Measurements from ENCODE around the gene SKP1. TPM values are rescaled to one million over a fixed set of nuclear protein-coding genes. Genes with fewer than 3 reads are reported as not detected.
A peak's percentile ranks its signal among the peaks of the same experiment; 100 is the strongest.
"Not testable (repeated sequence)": the region's sequence is repeated elsewhere in the genome, so short reads cannot be mapped to it uniquely, and the experiment has no call there.

Gene SKP1
- total RNA-seq, result 100 to 1,000 TPM; 235 to 242 TPM

- DNase-seq, result peak; percentile 86
- Mint-ChIP-seq H3K36me3 (ENCODE audit: low read depth) (peaks cover 19% of the 10 kb centered on the region), H3K9me3 (no peaks in the 10 kb centered on the region), H3K4me3 (peak within 1 kb of the TSS; percentile 82), H3K27me3 (no peaks in the 10 kb centered on the region), H3K27ac (peak within 1 kb of the TSS; percentile 94), H3K4me1 (ENCODE audit: low read depth) (peaks cover 26% of the 10 kb centered on the region)
- intact Hi-C loops (cut with micrococcal nuclease), result no loop called here
- TF ChIP-seq, protein P1, sequence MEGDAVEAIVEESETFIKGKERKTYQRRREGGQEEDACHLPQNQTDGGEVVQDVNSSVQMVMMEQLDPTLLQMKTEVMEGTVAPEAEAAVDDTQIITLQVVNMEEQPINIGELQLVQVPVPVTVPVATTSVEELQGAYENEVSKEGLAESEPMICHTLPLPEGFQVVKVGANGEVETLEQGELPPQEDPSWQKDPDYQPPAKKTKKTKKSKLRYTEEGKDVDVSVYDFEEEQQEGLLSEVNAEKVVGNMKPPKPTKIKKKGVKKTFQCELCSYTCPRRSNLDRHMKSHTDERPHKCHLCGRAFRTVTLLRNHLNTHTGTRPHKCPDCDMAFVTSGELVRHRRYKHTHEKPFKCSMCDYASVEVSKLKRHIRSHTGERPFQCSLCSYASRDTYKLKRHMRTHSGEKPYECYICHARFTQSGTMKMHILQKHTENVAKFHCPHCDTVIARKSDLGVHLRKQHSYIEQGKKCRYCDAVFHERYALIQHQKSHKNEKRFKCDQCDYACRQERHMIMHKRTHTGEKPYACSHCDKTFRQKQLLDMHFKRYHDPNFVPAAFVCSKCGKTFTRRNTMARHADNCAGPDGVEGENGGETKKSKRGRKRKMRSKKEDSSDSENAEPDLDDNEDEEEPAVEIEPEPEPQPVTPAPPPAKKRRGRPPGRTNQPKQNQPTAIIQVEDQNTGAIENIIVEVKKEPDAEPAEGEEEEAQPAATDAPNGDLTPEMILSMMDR (IDR thresholded peaks at IDR 0.05), result no peak
- ATAC-seq, result peak; percentile 87
- ChIA-PET CTCF (interaction anchor here (0.9 to 3.1 kb wide), 10 partner anchors 11 to 410 kb away, joined by 3 to 15 read pairs (median 4); no protein-coding TSS in a partner anchor), POLR2A (interaction anchor here (0.5 to 4.0 kb wide), 78 partner anchors 8 to 686 kb away, joined by 3 to 43 read pairs (median 4); partner anchors contain the start of genes C5orf15, PPP2CA, SAR1B and VDAC1)
Observed at GRCh38 chr5:134176511-134177368, at the start of gene SKP1. Gene SKP1, minus strand, starts transcription at chr5:134176950. Its CDS starts 2,928 bp downstream, at chr5:134174022.

- Mint-ChIP-seq H3K4me3 (peak within 1 kb of the TSS; percentile 98), H3K4me1 (ENCODE audit: low read depth) (peaks cover 33% of the 10 kb centered on the region), H3K27me3 (no peaks in the 10 kb centered on the region), H3K9me3 (no peaks in the 10 kb centered on the region), H3K36me3 (ENCODE audit: low read depth) (peaks cover 32% of the 10 kb centered on the region), H3K27ac (peak within 1 kb of the TSS; percentile 99)
- ChIA-PET CTCF (interaction anchor here (0.8 to 1.3 kb wide), 7 partner anchors 11 to 361 kb away, joined by 3 to 5 read pairs (median 3); no protein-coding TSS in a partner anchor), POLR2A (interaction anchor here (0.8 to 2.9 kb wide), 17 partner anchors 8 to 679 kb away, joined by 3 to 28 read pairs (median 4); partner anchors contain the start of genes PCBD2, SKP1 and UBE2B)
- peak; percentile 98 for DNase-seq
- TF ChIP-seq, protein P1 (IDR thresholded peaks at IDR 0.05), result no peak
- ATAC-seq, result peak; percentile 90
- intact Hi-C loops (cut with micrococcal nuclease), result no loop called here
Observed at GRCh38 chr5:134225780-134226440, 49.2 kb upstream of the SKP1 start, which contains the start of gene PPP2CA. Gene PPP2CA, minus strand, starts transcription at chr5:134226073. Its CDS starts 212 bp downstream, at chr5:134225861.

DNA sequence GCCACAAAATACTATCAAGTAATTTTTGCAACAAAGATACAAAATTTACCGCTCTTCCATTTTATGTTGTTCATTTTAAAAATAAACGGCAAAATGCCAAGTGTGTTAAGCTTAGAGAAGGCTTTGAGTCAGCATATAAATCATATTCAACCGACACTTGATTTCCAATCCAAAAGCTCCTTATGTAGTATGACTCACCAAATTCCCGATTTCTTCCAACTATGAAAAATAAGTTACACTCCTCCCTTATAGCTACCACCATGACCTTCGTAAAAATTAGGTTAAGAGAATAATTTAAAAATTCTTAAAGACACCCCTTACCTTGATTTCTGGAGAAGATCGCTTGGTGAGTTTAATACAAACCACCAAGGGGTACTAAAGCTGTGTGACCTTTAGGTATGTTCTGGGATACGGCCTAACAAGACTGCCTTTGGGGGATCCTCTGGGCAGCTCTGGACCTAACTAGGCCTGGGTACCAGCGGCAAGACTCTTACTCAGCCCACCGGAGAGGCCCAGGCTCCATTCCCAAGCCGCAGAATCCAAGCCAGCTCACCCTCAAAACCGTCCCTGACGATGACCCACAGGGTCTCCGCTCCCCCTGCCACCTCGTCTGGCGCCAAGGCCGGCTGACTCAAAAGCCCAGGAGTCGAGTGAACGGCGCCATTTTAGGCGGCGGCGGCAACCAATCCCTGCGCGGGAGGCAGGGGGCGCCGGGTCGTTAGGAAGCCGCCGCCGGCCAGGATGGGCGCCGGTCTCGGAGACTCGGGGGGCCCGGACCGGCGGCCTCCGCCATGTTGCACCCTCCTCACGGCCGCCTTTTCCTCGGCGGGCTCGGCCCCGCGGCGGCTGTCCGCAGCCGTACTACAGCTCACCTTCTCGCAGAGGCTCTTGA is 48.4 kb upstream of the SKP1 start:
- no peaks in the 10 kb centered on the region for H3K9me3 Mint-ChIP-seq
- ChIA-PET POLR2A (interaction anchor here (0.8 to 2.9 kb wide), 14 partner anchors 9 to 680 kb away, joined by 3 to 28 read pairs (median 4); partner anchors contain the start of genes PCBD2, SKP1 and UBE2B), CTCF (interaction anchor here (0.8 to 1.4 kb wide), 11 partner anchors 11 to 362 kb away, joined by 3 to 7 read pairs (median 4); no protein-coding TSS in a partner anchor)
- TF ChIP-seq, protein P1 (IDR thresholded peaks at IDR 0.05), result no peak
- ATAC-seq, result peak; percentile 38
- peak overlapping the region; percentile 98 for H3K4me3 Mint-ChIP-seq
- DNase-seq, result peak; percentile 80
- no peaks in the 10 kb centered on the region for H3K27me3 Mint-ChIP-seq
- peaks cover 38% of the 10 kb centered on the region for H3K36me3 Mint-ChIP-seq (ENCODE audit: low read depth)
- peaks cover 40% of the 10 kb centered on the region for H3K4me1 Mint-ChIP-seq (ENCODE audit: low read depth)
- peak overlapping the region; percentile 99 for H3K27ac Mint-ChIP-seq
- intact Hi-C loops (cut with micrococcal nuclease), result no loop called here

GRCh38 chr5:134223406-134224248 is 46.9 kb upstream of the SKP1 start:
- TF ChIP-seq, protein P1 (IDR thresholded peaks at IDR 0.05), result no peak
- Mint-ChIP-seq H3K4me1 (ENCODE audit: low read depth) (peaks cover 51% of the 10 kb centered on the region), H3K27me3 (no peaks in the 10 kb centered on the region), H3K4me3 (peak overlapping the region; percentile 98), H3K36me3 (ENCODE audit: low read depth) (peaks cover 48% of the 10 kb centered on the region), H3K27ac (peak overlapping the region; percentile 99), H3K9me3 (no peaks in the 10 kb centered on the region)
- intact Hi-C loops (cut with micrococcal nuclease), result no loop called here
- ChIA-PET POLR2A (interaction anchor here (0.6 to 5.0 kb wide), 4 partner anchors 47 to 740 kb away, joined by 3 to 28 read pairs (median 16); partner anchors contain the start of genes SKP1 and UBE2B), CTCF (interaction anchor here (1.0 to 1.4 kb wide), 4 partner anchors 14 to 364 kb away, joined by 3 to 4 read pairs (median 4); no protein-coding TSS in a partner anchor)
- ATAC-seq (no peak), DNase-seq (no peak)

- intact Hi-C loops (cut with micrococcal nuclease); H3K9me3 Mint-ChIP-seq: not testable (repeated sequence)
Observed at GRCh38 chr5:134221690-134222089, 44.9 kb upstream of the SKP1 start.

More at GRCh38 chr5:134221690-134222089, 44.9 kb upstream of the SKP1 start:
- peaks cover 54% of the 10 kb centered on the region for H3K4me1 Mint-ChIP-seq (ENCODE audit: low read depth)
- peaks cover 54% of the 10 kb centered on the region for H3K36me3 Mint-ChIP-seq (ENCODE audit: low read depth)
- ChIA-PET POLR2A (interaction anchor here (0.7 to 5.0 kb wide), 4 partner anchors 9 to 46 kb away, joined by 3 to 25 read pairs (median 4); partner anchors contain the start of gene SKP1), CTCF (interaction anchor here (1.7 to 2.1 kb wide), 2 partner anchors 21 to 366 kb away, joined by 4 to 7 read pairs; no protein-coding TSS in a partner anchor)
- peak overlapping the region; percentile 71 for H3K27ac Mint-ChIP-seq
- not testable (repeated sequence) for H3K4me3 Mint-ChIP-seq, DNase-seq, H3K27me3 Mint-ChIP-seq, ATAC-seq
